NOMO-1 treated with DMSO at 0.1 percent for 48 hours (cell line): ENCODE measurements around the gene ITGA3.
A peak's percentile ranks its signal among the peaks of the same experiment; 100 is the strongest.

Experiments used
- DNase-seq: peaks from one replicate; lab custom pipeline; 2025; ENCODE audit not compliant: unreplicated experiment; lab: John Stamatoyannopoulos, UW

ITGA3 gene

DNA sequence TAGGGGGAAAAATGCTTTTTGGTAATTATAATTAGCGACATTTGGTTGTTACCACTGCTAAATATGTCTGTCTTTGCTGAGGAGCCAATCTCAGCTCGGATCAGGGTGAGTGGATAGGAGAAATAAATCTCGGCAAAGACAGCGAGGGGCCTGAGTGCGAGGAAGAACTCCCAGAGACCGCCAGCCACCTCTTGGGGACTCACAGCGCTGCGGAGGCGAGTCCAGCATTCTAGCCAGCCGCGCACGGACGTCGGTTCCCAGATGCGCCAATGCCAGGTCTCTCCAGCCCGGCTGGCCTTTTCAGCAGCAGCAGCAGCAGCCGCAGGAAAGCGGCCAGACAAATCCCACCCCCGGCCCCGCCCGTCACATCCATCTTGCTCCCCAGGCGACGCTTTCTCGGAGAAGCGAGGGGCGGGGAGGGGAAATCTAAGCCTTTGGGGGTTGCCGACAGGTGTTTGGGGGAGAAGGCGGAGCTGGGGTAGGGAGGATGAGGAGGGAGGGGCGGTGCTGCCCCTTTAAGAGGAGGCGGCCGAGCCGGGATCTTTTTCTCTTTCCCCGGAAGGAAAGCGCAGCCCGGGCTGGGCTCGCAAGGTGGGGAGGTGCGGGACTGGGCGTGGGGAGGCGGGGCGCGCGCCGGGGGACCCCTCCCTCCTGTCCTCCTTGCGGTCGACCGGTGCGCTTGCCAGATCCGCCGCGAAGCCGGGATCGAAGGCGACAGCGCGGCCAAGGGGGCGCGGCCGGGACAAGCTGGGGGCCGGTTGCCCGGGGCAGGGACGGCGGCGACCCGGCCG lies at the start of gene ITGA3:
ITGA3 (plus strand) TSS at position 685 of the 791 bp plus-strand sequence. CDS start 330 bp downstream, outside the sequence.
- peak; percentile 21 for DNase-seq

DNA sequence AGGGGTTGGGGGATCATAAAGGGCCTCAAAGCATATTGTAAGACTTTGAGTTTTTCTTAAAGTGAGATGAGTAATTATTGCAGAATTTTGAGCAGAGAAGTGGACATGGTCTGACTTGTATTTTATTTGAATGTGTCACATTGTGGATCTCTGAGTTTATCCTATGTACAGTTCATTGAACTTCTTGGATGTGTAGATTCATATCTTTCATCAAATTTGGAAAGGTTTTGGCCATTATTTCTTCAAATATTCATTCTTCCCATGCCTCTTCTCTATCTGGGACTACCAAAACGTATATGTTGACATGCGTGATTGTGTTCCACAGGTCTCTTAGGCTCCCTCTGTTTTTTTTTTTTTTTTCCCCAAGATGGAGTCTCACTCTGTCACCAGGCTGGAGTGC lies 46.6 kb upstream of the ITGA3 start:
- DNase-seq = no peak

- no peak for DNase-seq
These were observed 42.8 kb upstream of the ITGA3 start for GRCh38 chr17:50013079-50013478.

GRCh38 chr17:50014471-50015088 lies 41.3 kb upstream of the ITGA3 start:
- no peak for DNase-seq

DNA sequence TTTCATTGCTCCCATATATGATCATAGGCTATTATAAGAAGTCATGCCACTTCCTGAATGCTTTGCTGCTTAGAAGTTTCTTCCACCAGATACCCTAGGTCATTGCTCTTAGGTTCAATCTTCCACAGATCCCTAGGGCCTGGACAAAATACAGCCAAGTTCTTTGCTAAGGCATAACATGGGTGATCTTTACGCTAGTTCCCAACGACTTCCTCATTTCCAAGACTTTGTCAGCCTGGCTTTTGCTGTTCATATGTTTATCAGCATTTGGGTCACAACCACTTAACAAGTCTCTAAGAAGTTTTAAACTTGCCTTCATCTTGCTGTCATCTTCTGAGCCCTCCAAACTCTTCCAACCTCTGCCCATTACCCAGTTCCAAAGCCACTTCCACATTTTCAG lies 40.8 kb upstream of the ITGA3 start:
- DNase-seq = no peak

- DNase-seq = no peak
These were observed 37.0 kb upstream of the ITGA3 start for GRCh38 chr17:50018909-50019308.

DNA sequence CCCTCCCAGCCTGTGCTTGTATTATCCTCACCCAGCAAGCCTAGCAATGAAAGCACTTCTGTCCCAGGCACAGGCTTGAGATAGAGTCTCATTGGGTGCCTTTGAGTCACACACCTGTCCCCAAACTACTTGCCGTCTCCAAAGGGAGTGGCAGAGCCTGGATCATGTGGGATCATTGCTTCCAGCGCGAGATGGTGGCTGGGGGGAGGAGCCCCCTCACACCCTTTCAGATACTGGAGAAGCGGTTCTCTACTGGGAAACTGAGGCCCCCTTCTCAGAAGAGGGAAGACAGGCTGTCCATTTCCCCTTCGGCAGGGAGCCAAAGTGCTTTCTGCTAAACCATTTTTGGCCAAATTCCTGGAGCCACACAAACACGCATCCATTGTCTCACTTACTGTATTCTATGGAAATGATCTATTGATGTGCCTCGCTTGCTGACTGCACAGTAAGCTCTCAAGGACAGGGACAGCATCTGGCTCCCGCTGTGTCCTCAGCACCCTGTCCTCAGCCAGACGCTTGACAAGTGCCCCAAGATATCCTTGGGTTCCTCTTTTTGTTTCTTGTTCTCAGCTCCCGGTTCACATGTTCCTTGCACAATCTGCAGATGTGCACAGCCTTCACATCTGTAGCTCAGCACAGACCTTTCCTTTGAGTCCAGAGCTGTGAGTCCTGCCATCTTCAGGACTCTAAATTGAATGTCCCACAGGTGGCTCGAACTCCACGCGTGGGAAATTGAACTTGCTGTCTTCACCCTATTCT lies 34.9 kb upstream of the ITGA3 start:
- peak; percentile 54 for DNase-seq

DNA sequence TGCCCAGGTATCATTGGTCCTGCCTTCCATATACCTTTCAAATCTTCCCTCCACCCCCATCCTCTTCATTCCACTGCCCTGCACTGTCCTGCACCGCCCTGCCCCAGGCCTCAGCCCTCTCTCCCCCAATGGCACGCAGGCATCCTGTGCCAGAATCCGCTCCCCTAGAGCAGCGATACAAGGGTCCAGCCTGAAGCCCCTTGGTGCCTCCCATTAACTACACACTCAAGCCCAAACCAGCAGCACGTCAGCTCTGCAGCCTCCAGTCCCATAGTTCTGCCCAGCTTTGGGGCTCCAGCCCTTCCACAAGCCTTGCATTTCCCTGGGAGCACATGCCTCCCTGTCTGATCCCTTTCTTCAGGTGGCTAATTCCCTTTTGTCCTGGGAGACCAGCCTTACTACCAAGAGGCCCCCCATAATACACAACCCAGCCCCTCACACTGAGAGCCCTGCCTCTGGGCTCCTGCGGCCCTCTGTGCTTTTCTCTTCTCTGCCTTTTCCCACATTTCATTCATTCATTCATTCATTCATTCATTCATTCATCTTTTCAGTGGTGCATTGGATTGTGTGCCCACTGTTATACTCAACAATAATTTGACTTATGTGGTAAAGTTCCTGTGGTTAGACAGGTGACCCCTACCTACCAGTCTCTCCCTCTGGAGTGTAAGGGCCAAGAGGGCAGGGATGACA lies 34.1 kb upstream of the ITGA3 start:
- no peak for DNase-seq

DNA sequence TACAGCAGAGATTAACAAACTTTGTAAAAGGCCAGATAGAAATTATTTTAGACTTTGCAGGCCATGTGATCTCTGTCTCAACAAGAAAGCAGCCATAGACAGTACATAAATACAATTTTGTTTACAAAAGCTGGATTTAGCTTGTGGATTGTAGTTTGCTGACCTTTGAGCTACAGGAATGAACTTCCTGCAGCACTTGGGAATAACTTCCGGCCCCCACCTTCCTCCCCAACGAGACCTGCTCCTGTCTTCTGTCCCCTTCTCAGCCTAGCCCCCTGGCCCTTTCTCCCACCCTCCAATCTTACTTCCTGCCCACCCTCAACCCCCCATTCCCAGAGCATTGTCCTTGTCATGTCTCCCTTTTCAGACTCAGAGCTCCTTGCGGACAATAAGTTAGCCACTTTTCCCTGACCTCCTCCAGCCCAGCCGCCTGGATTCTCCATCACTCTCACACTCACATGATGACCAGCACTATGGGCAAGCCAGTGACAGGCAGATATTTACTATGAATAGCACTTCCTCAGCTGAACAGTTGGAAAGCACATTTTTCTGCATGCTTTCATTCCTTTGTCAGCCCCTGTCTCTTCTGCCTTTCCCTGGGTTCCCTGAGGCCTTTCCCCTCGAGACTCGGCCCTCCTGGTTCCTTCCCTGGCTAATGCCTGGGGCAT lies 33.3 kb upstream of the ITGA3 start:
- DNase-seq = no peak

GRCh38 chr17:50023520-50023919 lies 32.4 kb upstream of the ITGA3 start:
- no peak for DNase-seq

GRCh38 chr17:50024808-50025207 lies 31.1 kb upstream of the ITGA3 start:
- DNase-seq = no peak

- DNase-seq = no peak
These were observed 29.7 kb upstream of the ITGA3 start for GRCh38 chr17:50026046-50026675.

GRCh38 chr17:50026837-50027171 lies 29.1 kb upstream of the ITGA3 start:
- DNase-seq = peak; percentile 49

DNA sequence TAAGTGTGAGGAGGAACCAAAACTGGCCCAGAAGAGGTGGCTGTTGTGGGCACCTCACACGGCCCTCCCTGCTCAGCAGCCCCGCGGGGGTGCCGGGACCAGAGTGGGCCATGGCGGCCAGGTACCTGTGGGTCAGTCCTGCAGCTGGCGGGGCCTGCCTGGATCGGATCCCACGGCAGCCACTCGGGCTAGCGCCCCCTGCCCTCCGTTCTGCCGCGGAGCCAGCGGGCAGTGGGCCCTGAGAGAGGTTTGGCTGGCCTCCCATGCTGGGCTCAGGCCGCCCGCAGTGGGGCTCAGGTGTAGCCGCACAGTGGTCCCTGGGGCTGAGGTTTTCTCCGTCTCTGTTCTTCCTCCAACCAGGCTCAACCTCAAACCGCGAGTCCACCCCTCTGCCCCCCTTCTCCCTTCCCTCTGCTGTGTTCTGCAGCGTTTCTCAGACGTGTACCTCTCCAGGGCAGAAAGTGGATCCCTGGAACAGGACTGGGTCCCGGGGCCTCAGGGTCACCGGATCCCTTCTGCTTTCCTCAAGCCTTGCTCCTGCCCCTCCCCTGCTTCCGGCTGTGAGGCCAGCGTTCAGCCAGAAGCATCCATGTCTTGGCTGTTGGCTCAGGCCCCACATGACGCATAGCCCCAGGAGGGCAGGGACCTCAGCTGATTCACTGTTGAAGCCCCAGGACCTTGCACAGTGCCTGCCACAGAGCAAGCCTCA lies 28.6 kb upstream of the ITGA3 start:
- peak; percentile 49 for DNase-seq

DNA sequence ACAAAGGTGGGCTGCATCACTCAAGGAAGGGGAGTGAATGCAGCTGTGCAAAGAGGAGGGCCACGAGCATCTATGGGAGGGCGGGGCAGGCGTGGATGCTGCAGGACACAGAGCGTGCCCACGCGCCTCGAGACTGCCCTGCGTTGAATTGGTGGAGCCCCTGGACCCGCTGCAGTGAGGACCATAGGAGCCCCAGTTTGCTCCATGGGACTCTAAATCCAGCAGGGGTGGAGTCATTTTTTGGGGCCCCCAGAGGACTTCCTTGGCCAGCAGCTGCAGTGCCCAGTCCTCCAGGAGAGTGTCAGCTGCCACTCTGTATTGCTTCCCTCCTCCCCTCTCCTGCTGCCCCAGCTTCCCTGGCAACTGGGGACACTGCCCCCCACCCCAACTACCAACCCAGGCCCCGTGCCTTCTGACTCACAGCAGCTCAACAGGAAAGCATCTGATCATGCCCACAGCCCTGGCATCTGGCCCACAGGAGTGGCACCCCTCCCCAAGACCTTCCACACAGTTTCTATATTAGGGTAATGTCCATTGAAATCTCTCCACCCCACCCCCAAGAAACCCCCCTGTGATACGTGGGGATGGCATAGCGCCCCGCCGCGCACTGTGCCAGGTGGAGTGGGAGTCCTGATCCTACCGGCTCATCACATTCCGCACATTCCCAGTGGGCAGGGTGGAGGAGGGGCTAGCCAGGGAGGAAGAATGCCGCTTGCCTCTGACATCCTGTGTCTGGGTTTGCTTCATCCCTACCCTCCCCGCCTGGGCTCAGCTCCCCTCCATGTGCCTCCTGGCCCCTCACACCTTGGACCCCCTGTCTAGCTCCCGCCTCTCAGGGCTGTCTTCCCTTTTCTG lies 27.8 kb upstream of the ITGA3 start:
- no peak for DNase-seq

DNA sequence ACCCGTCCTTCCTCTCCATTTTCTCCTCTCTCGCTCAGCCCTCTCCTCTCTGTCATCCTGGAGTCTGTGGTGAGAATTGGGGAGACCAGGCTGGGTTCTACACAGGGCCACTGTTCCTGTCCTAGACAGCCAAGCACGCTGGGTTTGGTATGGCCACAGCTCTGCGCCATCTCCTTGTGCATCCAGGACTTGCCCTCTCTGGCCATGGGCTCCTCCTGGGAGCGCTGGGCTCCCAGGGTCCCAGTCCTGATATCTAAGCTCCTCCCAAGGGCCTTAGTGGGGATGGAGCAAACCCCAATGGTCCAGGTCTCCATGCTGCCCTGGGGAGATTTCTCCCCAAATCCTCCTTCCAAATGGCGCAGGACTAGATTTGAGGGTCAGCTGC lies 27.2 kb upstream of the ITGA3 start:
- no peak for DNase-seq

DNA sequence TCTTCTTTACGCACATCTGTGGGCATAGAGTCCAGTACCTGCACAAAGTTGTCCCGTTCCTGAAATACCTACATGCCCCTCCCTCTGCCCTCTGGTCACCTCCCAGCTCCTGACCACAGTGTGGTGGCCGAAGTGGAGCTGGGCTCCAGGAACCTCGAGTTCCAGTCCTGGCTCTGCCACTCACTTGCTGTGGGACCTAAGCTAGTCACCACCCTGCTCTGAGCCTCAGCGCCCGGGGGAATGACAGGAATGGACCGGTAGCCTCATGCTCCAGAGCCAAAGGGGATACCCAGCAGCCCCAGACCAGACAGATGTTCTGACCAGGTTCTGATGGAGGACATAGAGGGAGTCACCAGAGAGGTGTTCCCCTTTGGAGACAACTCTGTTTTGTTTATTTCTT lies 26.7 kb upstream of the ITGA3 start:
- DNase-seq = no peak

DNA sequence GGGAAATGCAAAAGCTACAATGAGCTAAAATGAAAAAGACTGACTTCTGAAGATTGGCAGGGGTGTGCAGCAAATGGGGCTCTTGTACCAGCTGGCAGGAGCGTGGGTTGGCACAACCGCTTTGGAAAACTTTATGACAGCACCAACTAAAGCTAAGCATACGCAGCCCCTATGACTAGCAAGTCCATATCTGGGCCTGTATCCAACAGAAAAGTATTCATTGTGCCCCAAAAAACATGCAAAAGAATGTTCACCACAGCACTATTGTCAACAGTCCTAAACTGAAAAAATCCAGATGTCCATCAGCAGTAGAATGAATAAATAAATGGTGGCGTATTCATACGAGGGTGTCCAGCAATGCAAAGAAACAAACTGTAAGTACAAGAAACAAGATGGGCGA lies 22.6 kb upstream of the ITGA3 start:
- DNase-seq = no peak
